ENCODE measurements around the gene HOXB8.

- TF ChIP-seq SIN3A (IDR thresholded peaks at IDR 0.05; ENCODE audit: borderline replicate concordance, insufficient read depth, low read length) (no peak), POLR2AphosphoS5 (IDR thresholded peaks at IDR 0.05; ENCODE audit: low read depth, low read length) (no peak), FOXP2 (optimal IDR thresholded peaks at IDR 0.05; ENCODE audit: borderline replicate concordance, extremely low read depth, extremely low read length, insufficient read depth) (no peak), REST (IDR thresholded peaks at IDR 0.05; ENCODE audit: insufficient read depth in 1 of 2, low read depth in 2 of 2, low read length in 2 of 2) (no peak), TAF1 (IDR thresholded peaks at IDR 0.05; ENCODE audit: borderline replicate concordance, insufficient read depth, low read length) (no peak)
Measured at GRCh38 chr17:48639136-48639535, 24.0 kb upstream of the HOXB8 start.
